Measurements from ENCODE around the gene DLX3. TPM values are rescaled to one million over a fixed set of nuclear protein-coding genes. Genes with fewer than 3 reads are reported as not detected.

The DLX3 gene
- total RNA-seq, 1 experiment from 2014 or later: 1.2 TPM

DNA sequence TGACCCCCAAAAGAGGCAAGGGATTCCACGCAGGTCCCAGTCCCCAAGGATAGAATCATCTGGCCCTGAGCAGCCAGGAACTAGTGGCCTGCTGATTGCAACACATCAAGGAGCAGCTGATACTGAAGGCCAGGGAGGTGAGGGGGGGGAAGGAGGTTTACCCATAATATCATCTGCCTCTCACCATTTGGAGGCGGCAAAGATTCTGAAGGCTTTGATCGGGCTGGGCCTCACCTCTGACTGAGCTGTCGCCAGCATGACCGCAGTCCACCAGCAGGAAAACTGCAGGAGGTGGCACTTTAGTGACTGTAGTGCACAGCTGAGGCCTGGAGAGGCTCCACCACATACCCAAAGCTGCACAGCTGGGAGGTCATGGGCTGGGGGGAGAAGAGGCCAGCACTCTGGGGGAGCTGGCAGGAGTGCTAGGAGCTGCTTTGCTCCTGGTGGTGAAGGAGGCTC is 40.4 kb upstream of the DLX3 start:
- Histone ChIP-seq H3K27me3 (ENCODE audit: insufficient read depth, low read depth) (no peaks in the 10 kb centered on the region), H3K79me2 (ENCODE audit: low read depth) (no peaks in the 10 kb centered on the region), H3K36me3 (ENCODE audit: low read depth) (no peaks in the 10 kb centered on the region), H3F3A (ENCODE audit: insufficient read depth, low read depth) (peaks cover 5% of the 10 kb centered on the region; the same call in 1 of the 2 replicates), H2AFZ (no peak overlapping the region), H3K4me2 (no peak overlapping the region), H3K4me3 (no peak overlapping the region), H3K9me3 (ENCODE audit: insufficient read depth, low read depth) (no peaks in the 10 kb centered on the region), H3K9me2 (ENCODE audit: insufficient read depth) (no peaks in the 10 kb centered on the region), H4K20me1 (ENCODE audit: insufficient read depth) (no peaks in the 10 kb centered on the region), H3K4me1 (replicated peaks; ENCODE audit: insufficient read depth) (peaks cover 33% of the 10 kb centered on the region), H3K27ac (no peak overlapping the region)
- no peak for DNase-seq
- POLR2A ChIA-PET (ENCODE audit: unreplicated experiment): no interaction called here
- TF ChIP-seq, protein P1, sequence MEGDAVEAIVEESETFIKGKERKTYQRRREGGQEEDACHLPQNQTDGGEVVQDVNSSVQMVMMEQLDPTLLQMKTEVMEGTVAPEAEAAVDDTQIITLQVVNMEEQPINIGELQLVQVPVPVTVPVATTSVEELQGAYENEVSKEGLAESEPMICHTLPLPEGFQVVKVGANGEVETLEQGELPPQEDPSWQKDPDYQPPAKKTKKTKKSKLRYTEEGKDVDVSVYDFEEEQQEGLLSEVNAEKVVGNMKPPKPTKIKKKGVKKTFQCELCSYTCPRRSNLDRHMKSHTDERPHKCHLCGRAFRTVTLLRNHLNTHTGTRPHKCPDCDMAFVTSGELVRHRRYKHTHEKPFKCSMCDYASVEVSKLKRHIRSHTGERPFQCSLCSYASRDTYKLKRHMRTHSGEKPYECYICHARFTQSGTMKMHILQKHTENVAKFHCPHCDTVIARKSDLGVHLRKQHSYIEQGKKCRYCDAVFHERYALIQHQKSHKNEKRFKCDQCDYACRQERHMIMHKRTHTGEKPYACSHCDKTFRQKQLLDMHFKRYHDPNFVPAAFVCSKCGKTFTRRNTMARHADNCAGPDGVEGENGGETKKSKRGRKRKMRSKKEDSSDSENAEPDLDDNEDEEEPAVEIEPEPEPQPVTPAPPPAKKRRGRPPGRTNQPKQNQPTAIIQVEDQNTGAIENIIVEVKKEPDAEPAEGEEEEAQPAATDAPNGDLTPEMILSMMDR (conservative IDR thresholded peaks at IDR 0.05): no peak
- TF ChIP-seq EZH2 (IDR thresholded peaks at IDR 0.05; ENCODE audit: low read depth): no peak
- BruUV-seq (replicated peaks): no TSS peak
- intact Hi-C loops (cut with micrococcal nuclease; ENCODE audit: unreplicated experiment): no loop called here
- CTCF ChIA-PET: no interaction called here

DNA sequence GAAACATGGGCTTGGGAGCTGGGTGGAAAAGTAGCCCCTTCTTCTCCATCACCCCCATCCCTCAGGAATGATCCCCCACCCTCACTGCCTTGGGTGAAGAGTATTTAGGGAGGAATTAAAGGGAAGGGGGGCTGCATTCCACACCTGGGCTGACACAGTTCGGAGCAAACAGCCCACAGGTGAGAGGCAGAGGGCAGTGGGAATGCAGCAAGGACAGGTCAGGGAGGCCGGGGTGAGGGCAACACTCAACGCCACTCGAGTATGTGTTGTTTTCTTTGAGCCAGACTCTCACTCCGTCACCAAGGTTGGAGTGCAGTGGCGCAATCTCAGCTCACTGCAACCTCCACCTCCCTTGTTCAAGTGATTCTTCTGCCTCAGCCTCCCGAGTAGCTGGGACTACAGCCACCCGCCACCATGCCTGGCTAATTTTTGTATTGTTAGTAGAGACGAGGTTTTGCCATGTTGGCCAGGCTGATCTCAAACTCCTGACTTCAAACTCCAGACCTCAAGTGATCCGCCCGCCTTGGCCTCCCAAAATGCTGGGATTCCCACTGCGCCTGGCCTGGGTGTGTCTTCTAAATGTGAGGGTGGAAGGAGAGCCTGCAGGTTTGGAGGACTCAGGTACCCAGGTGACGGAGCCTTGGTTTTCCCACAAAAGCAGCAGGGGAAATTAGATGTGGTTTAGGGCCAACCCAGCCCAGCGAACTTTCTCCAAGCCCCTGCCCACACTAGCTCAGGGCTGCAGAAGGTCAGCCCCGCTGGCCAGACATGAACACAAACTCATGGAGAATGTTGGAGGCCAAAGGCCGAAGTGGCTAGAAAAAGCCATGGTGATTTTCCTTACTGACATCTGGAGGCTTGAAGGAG is 39.7 kb upstream of the DLX3 start:
- no peak overlapping the region for H3K4me2 ChIP-seq
- H3K9me3 ChIP-seq (ENCODE audit: insufficient read depth, low read depth): no peaks in the 10 kb centered on the region
- DNase-seq: no peak
- H3F3A ChIP-seq (ENCODE audit: insufficient read depth, low read depth): peaks cover 8% of the 10 kb centered on the region; the same call in 1 of the 2 replicates
- H2AFZ ChIP-seq: no peak overlapping the region
- peaks cover 40% of the 10 kb centered on the region for H3K4me1 ChIP-seq (replicated peaks; ENCODE audit: insufficient read depth)
- H3K79me2 ChIP-seq (ENCODE audit: low read depth): no peaks in the 10 kb centered on the region
- no TSS peak for BruUV-seq (replicated peaks)
- no peaks in the 10 kb centered on the region for H3K9me2 ChIP-seq (ENCODE audit: insufficient read depth)
- H4K20me1 ChIP-seq (ENCODE audit: insufficient read depth): no peaks in the 10 kb centered on the region
- POLR2A ChIA-PET (ENCODE audit: unreplicated experiment): no interaction called here
- H3K36me3 ChIP-seq (ENCODE audit: low read depth): no peaks in the 10 kb centered on the region
- TF ChIP-seq, protein P1 (conservative IDR thresholded peaks at IDR 0.05): no peak
- TF ChIP-seq EZH2 (IDR thresholded peaks at IDR 0.05; ENCODE audit: low read depth): no peak
- H3K27ac ChIP-seq: no peak overlapping the region
- CTCF ChIA-PET: no interaction called here
- intact Hi-C loops (cut with micrococcal nuclease; ENCODE audit: unreplicated experiment): no loop called here
- H3K27me3 ChIP-seq (ENCODE audit: insufficient read depth, low read depth): no peaks in the 10 kb centered on the region
- no peak overlapping the region for H3K4me3 ChIP-seq

DNA sequence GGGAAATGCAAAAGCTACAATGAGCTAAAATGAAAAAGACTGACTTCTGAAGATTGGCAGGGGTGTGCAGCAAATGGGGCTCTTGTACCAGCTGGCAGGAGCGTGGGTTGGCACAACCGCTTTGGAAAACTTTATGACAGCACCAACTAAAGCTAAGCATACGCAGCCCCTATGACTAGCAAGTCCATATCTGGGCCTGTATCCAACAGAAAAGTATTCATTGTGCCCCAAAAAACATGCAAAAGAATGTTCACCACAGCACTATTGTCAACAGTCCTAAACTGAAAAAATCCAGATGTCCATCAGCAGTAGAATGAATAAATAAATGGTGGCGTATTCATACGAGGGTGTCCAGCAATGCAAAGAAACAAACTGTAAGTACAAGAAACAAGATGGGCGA is 38.3 kb upstream of the DLX3 start:
- no peak overlapping the region for H3K4me2 ChIP-seq
- ChIA-PET POLR2A (ENCODE audit: unreplicated experiment) (no interaction called here), CTCF (no interaction called here)
- intact Hi-C loops (cut with micrococcal nuclease; ENCODE audit: unreplicated experiment): no loop called here
- no peaks in the 10 kb centered on the region for H4K20me1 ChIP-seq (ENCODE audit: insufficient read depth)
- H3K79me2 ChIP-seq (ENCODE audit: low read depth): no peaks in the 10 kb centered on the region; the same call in 1 of the 2 replicates
- DNase-seq: no peak
- peaks cover 51% of the 10 kb centered on the region for H3K4me1 ChIP-seq (replicated peaks; ENCODE audit: insufficient read depth)
- no peak overlapping the region for H2AFZ ChIP-seq
- no peaks in the 10 kb centered on the region for H3K9me3 ChIP-seq (ENCODE audit: insufficient read depth, low read depth)
- H3K4me3 ChIP-seq: no peak overlapping the region
- no peak overlapping the region for H3K27ac ChIP-seq
- H3K27me3 ChIP-seq (ENCODE audit: insufficient read depth, low read depth): no peaks in the 10 kb centered on the region
- H3F3A ChIP-seq (ENCODE audit: insufficient read depth, low read depth): peaks cover 17% of the 10 kb centered on the region
- BruUV-seq (replicated peaks): no TSS peak
- TF ChIP-seq, protein P1 (conservative IDR thresholded peaks at IDR 0.05): no peak
- no peaks in the 10 kb centered on the region for H3K36me3 ChIP-seq (ENCODE audit: low read depth)
- H3K9me2 ChIP-seq (ENCODE audit: insufficient read depth): no peaks in the 10 kb centered on the region

All from PC-9 (cell line).